GM10847 (cell line): ENCODE results near the gene PLXNA1.

Source experiments
- POLR2A ChIP-seq: IDR thresholded peaks from 2 replicates; pipeline ENCODE4 v1.6.1; 2011; ENCODE audit not compliant: insufficient read length; ENCODE audit errors: extremely low read depth

PLXNA1 gene

DNA sequence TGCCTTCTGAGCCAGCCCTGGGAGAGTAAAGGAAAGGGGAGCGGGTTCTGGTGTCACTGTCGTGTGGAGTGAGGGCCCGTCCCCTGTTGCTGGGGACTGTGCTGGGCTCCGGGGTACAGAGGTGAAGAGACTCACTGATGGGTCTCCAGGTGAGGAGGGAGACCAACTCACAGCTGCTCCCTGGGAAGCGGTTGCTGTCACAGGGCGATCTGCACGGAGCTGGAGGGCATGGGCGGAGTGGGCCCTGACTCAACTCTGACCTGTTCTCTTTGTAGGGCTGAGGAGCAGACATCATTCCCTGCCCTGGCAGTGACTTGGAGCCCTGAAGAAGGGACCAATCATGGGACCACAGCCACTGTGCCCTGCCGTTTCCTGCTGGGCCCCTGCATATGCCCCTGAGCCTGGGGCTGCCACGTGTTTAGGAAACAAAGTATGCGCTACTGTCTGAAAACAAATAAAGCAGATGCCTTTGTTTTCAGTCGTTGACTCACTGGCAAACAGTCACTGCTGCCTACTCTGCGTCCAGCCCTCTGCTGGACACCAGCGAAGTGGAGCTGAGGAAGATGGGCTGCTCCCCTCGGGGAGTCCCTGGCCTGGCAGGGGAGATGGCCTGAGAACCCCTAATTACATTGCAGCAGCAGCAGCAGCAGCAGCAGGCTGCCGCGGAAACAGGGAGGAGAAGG is 22.9 kb upstream of the PLXNA1 start:
- TF ChIP-seq POLR2A, result no peak

DNA sequence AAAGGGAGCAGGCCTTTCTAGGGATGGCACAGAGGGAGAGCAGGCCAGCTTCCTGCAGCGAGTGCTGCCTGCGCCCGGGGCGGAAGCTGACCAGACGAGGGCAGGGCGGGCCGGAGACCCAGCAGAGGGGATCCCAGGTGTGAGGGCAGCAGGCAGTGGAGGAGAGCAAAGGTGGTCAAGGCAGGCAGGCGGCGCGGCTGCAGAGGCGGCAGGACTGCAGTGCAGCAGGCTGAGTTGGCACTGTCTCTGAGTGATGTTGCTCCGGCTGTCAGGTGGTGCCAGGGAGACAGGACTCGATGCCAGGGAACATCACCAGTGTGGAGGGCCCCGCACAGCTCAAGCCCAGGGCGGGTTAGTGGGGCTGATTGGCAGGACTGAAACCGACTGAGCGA is 22.3 kb upstream of the PLXNA1 start:
- no peak for TF ChIP-seq POLR2A

DNA sequence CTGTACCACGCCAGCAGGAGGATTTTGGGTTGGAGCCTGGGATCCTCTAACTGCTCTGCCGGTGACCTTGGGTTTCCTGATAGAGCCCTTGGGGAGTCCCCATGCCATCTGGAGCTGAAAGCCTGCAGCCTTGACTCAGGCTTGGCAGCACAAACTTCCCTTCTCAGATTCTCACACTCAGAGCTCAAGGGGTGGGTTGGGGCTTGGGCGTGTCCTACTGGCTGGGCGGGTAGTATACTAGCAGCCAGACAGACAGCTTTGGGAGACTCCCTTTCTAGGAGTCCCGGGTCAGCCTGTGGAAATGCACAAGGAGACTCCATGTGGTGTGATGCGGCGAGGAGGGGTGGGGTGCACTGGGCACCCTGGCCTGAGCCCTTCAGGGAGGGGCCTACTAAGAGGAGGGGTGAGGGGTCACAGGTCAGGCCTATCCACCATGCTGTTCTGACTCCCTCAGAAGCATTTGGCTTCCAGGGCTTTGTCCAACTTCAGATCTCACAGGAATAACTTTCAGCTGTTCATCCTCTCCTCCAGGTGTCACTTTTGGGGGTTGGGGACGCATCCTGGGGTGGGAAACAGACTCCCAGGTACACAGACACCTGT is 21.6 kb upstream of the PLXNA1 start:
- TF ChIP-seq POLR2A, result no peak

DNA sequence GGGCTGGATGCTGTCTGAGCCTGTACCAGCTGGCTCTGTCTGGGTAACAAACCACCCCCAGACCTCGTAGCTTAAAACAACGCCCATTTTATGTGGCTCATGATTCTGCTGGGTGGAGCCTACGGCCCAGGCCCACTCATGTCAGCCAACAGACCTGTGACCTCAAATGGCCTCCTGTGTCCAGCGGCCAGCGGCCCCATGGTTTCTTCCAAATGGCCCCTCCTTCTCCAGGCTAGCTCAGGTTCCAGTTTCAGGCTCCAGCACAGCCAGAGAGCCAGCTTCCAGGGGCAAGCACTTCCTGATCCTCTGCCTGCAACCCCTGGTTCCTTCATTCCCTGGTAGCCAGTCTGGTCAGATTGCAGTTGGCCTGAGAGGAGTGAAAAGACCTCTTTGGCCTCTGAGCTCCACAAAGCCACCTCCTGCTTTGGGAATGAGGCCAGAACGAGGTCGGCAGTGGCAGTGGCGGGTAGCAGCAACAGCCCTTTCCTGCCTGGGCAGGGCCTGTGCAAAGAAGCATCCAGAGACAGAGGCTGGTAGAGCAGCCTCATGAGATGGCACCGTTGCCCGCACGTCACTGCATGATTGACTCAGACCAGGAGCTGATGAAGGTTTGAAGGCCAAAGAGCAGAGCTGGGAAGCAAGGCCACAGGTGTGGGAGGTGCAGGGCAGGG is 21.0 kb upstream of the PLXNA1 start:
- no peak for TF ChIP-seq POLR2A

GRCh38 chr3:126962756-126963155 is 20.2 kb upstream of the PLXNA1 start:
- TF ChIP-seq POLR2A, result no peak

- no peak for TF ChIP-seq POLR2A
These were observed 19.4 kb upstream of the PLXNA1 start for GRCh38 chr3:126963261-126964190.

GRCh38 chr3:126964261-126964660 is 18.7 kb upstream of the PLXNA1 start:
- no peak for TF ChIP-seq POLR2A

DNA sequence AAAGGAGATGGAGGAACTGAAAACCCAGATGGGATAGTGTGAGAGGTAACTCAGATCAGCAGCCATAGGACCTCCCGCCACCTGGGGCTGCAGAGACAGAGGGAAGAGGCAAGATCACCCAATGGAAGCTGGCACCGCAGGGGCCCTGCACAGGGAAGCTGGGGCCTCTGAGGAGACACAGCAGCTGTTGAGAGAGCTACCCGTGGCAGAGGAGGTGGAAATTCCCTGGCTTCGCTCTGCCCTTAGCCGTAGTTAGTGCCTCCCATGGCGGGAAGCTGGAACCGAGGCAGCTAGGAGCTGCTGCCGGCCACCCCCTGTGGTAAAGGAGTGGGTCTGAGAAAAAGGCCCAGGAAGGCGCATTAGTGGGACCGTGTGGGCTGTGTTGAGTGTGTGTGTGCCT is 18.0 kb upstream of the PLXNA1 start:
- no peak for TF ChIP-seq POLR2A

GRCh38 chr3:126965526-126966080 is 17.3 kb upstream of the PLXNA1 start:
- TF ChIP-seq POLR2A, result no peak

DNA sequence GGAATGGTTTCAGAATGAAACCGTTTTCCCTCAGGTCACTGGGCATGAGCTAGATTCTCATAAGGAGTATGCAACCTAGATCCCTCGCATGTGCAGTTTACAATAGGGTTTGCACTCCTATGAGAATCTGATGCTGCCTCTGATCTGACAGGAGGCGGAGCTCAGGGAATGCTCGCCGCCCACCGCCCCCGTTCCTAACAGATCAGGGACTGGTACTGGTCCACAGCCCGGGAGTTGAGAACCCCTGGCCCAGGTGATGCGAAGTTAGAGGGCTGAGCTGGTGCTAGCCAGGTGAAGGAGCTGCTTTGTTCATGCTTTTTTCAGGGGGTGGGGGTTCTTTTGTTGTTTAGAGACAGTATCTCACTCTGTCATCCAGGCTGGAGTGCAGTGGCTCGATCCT is 15.5 kb upstream of the PLXNA1 start:
- TF ChIP-seq POLR2A, result no peak

DNA sequence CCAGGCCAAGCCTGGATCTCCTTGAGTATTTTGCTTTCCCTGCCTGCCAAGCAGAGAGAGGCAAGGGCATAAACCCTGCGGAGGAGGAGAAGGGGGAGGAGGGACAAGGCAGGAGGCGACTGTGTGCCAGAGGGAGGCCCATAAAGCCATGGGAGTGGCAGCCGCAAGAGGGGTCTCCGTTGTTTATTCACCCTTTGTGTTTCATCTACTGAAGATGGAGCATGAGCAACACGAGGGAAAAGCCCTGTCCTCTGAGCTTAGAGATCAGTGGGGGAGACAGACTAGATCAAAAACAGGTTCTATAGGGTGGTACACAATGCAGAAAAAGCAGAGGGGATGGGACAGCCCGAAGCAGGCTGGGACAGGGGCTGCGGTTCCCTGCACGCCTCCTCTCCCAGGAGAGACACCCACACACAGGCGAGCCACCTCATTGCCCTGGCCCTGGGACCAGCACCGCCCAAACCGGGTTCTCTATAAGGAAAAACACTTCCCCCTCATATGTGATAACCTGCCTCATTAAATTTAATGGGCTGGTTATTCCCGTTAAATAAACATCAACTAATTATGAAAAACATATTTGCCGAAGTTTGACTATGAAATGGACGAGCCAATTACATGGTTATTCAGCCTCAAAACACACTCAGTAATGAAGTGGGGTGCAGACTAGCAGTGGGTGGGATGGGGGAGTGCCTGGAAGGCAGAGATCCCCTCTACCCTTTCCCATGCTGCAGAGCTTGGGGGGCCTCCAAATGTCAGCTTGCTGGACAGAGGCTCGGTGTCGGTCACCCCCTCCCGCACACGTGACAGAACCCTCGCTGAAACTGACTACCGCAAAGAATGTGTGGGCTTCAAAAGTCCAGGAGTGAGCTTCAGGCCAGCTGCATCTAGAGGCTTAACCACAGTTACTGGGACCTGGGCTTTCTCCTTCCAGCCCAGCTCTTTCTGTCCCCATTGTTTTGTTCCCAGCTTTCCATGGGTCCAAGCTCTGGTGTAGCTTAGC is 14.2 kb upstream of the PLXNA1 start:
- TF ChIP-seq POLR2A, result no peak

DNA sequence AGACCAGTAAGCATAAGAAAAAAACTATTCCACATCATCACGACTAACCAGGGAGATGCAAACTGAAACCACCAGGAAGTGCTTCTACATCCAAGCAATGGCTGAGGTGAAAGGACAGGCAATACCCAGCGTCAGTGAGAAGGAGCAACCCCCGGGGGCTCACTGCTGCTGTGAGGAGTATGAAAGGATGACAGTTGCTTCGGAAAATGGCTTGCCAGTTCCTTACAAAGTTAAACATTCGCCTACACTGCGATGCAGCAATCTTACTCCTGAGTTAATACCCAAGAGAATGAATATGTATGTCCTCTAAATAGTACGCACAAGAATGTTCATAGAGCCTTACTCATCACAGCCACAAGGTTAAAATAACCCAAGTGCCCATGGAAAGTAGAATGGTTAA is 13.3 kb upstream of the PLXNA1 start:
- TF ChIP-seq POLR2A, result no peak

DNA sequence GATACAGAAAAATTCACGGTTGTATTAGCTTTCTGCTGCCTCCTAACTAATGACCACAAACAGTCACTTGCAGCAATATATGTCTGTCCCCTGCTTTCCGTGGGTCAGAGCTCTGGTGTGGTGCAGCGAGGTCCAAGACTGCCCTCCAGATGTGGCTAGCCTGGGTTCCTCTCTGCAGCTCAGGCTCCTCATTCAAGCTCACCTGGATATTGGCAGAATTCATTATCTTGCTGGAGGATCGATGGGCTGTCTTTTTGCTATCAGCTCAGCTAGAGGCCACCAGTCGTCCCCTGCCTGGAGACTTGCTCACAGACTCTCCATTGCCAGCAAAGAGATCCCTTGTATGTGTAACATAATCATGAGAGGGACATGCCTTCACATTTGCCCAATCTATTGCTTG is 12.8 kb upstream of the PLXNA1 start:
- TF ChIP-seq POLR2A, result no peak

GRCh38 chr3:126970921-126971320 is 12.0 kb upstream of the PLXNA1 start:
- no peak for TF ChIP-seq POLR2A

GRCh38 chr3:126971891-126972351 is 11.0 kb upstream of the PLXNA1 start:
- no peak for TF ChIP-seq POLR2A
